PFSK-1 (cell line): Measurements from ENCODE around the gene NAV2.

Source experiments
- FOXP2 ChIP-seq: optimal IDR thresholded peaks from 2 replicates; pipeline ENCODE3; 2011; ENCODE audit warnings: borderline replicate concordance, control low read depth, inconsistent platforms; ENCODE audit not compliant: insufficient read depth; ENCODE audit errors: extremely low read length, extremely low read depth
- POLR2AphosphoS5 ChIP-seq: IDR thresholded peaks from 2 replicates; pipeline ENCODE4 v1.6.1; 2012; ENCODE audit warnings: low read depth, mild to moderate bottlenecking, control low read depth, low read length, moderate library complexity
- SIN3A ChIP-seq: IDR thresholded peaks from 2 replicates; pipeline ENCODE4 v1.6.1; 2012; ENCODE audit warnings: mild to moderate bottlenecking, low read length, moderate library complexity, borderline replicate concordance; ENCODE audit not compliant: insufficient read depth
- TAF1 ChIP-seq: IDR thresholded peaks from 2 replicates; pipeline ENCODE4 v1.6.1; 2012; ENCODE audit warnings: low read length, control low read depth, borderline replicate concordance; ENCODE audit not compliant: insufficient read depth
- TF ChIP-seq, protein P1 (sequence below), 2 experiments: IDR thresholded peaks; 2 replicates each; pipeline versions ENCODE4 v1.6.1 to v1.8.0; 2011 to 2012; ENCODE audit warnings: low read depth in 2 of 2, low read length in 2 of 2, control low read depth in 1 of 2, inconsistent platforms in 1 of 2, mild to moderate bottlenecking in 1 of 2, moderate library complexity in 1 of 2; ENCODE audit not compliant: insufficient read depth in 1 of 2

GRCh38 chr11:20138707-20139106 is 426.1 kb downstream of the NAV2 start:
- TF ChIP-seq, protein P1, sequence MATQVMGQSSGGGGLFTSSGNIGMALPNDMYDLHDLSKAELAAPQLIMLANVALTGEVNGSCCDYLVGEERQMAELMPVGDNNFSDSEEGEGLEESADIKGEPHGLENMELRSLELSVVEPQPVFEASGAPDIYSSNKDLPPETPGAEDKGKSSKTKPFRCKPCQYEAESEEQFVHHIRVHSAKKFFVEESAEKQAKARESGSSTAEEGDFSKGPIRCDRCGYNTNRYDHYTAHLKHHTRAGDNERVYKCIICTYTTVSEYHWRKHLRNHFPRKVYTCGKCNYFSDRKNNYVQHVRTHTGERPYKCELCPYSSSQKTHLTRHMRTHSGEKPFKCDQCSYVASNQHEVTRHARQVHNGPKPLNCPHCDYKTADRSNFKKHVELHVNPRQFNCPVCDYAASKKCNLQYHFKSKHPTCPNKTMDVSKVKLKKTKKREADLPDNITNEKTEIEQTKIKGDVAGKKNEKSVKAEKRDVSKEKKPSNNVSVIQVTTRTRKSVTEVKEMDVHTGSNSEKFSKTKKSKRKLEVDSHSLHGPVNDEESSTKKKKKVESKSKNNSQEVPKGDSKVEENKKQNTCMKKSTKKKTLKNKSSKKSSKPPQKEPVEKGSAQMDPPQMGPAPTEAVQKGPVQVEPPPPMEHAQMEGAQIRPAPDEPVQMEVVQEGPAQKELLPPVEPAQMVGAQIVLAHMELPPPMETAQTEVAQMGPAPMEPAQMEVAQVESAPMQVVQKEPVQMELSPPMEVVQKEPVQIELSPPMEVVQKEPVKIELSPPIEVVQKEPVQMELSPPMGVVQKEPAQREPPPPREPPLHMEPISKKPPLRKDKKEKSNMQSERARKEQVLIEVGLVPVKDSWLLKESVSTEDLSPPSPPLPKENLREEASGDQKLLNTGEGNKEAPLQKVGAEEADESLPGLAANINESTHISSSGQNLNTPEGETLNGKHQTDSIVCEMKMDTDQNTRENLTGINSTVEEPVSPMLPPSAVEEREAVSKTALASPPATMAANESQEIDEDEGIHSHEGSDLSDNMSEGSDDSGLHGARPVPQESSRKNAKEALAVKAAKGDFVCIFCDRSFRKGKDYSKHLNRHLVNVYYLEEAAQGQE (IDR thresholded peaks at IDR 0.05; ENCODE audit: insufficient read depth in 1 of 2, low read depth in 2 of 2, low read length in 2 of 2) = no peak
- TF ChIP-seq TAF1 (no peak), POLR2AphosphoS5 (no peak), SIN3A (no peak), FOXP2 (no peak)
